ENCODE measurements around the gene MRPL49. TPM values are rescaled to one million over a fixed set of nuclear protein-coding genes. Genes with fewer than 3 reads are reported as not detected.

MRPL49 gene
- total RNA-seq, 1 experiment from 2014 or later: 73.4 TPM

DNA sequence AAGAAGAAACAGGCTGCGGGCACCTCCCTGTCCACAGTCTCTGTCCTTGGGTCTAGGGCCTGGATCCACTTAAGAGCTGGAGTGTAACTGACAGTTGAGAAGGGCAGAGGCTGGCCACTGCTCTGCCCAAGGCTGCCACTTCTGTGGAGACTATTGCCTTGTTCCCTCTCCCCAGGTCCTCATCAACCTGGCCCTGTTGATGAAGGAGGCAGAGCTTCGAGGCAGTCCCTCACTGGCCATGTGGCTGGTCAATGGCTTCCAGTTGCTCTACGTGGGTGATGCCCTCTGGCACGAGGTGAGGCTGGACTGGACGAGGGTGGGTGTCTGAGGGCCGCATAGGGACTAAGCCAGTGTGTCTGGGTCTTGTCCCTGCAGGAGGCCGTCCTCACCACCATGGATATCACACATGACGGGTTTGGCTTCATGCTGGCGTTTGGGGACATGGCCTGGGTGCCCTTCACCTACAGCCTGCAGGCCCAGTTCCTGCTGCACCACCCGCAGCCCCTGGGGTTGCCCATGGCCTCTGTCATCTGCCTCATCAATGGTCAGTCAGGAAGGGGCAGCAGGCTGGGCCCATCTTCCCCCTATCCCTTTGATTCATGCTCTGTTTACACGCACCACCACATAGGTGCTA is 7.5 kb upstream of the MRPL49 start:
- H2BK120ac ChIP-seq (ENCODE audit: low read depth, low read length, poor library complexity, severe bottlenecking): no peak overlapping the region
- no peak overlapping the region for H3K18ac ChIP-seq (ENCODE audit: insufficient read length, low read depth, low read length)
- no peaks in the 10 kb centered on the region for H3K4me1 ChIP-seq (ENCODE audit: insufficient read depth, low read length)
- H4K20me1 ChIP-seq (ENCODE audit: control insufficient read depth, insufficient read depth, insufficient read length): no peaks in the 10 kb centered on the region
- no peak overlapping the region for H3K27ac ChIP-seq (ENCODE audit: insufficient read length, low read depth, low read length)
- no peak overlapping the region for H3K23ac ChIP-seq (ENCODE audit: insufficient read length, low read depth, low read length)
- no peak overlapping the region for H3K9ac ChIP-seq (ENCODE audit: extremely low read depth, insufficient read length, low read length)
- no peak overlapping the region for H4K8ac ChIP-seq (replicated peaks; ENCODE audit: insufficient read length, low read depth, low read length)
- no peak overlapping the region for H3K14ac ChIP-seq (ENCODE audit: insufficient read depth, low read length)
- no peak overlapping the region for H2AFZ ChIP-seq (ENCODE audit: low read length)
- no CpG with 5 or more reads among the region's 11 CpGs for WGBS (ENCODE audit: extremely low coverage, insufficient read length, low lambda C conversion rate)
- Mint-ChIP-seq H3K27me3 (ENCODE audit: low read depth) (peaks cover 1% of the 10 kb centered on the region; the same call in 1 of the 2 replicates), H3K27ac (no peak overlapping the region), H3K36me3 (ENCODE audit: insufficient read depth in 1 of 3, low read depth in 3 of 3) (peaks cover 8 to 42% (median 40%) of the 10 kb centered on the region in 3 experiments), H3K9me3 (no peaks in the 10 kb centered on the region), H3K4me3 (peak overlapping the region in 1 of 2 experiments; percentile 99; a peak in 2 of 5 replicates), H3K4me1 (peaks cover 17 to 25% of the 10 kb centered on the region in 2 experiments)
- DNase-seq: no peak
- no peak overlapping the region for H2AK5ac ChIP-seq (ENCODE audit: insufficient read length, low read length)
- H3T11ph ChIP-seq (ENCODE audit: low read length): no peak overlapping the region
- H2BK5ac ChIP-seq (ENCODE audit: insufficient read length, low read length): no peak overlapping the region
- no peaks in the 10 kb centered on the region for H3K9me3 ChIP-seq (ENCODE audit: control insufficient read depth, low read depth, low read length)
- TF ChIP-seq, protein P1, sequence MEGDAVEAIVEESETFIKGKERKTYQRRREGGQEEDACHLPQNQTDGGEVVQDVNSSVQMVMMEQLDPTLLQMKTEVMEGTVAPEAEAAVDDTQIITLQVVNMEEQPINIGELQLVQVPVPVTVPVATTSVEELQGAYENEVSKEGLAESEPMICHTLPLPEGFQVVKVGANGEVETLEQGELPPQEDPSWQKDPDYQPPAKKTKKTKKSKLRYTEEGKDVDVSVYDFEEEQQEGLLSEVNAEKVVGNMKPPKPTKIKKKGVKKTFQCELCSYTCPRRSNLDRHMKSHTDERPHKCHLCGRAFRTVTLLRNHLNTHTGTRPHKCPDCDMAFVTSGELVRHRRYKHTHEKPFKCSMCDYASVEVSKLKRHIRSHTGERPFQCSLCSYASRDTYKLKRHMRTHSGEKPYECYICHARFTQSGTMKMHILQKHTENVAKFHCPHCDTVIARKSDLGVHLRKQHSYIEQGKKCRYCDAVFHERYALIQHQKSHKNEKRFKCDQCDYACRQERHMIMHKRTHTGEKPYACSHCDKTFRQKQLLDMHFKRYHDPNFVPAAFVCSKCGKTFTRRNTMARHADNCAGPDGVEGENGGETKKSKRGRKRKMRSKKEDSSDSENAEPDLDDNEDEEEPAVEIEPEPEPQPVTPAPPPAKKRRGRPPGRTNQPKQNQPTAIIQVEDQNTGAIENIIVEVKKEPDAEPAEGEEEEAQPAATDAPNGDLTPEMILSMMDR (conservative IDR thresholded peaks at IDR 0.05): no peak
- H2BK15ac ChIP-seq (ENCODE audit: low read depth, low read length): no peak overlapping the region
- H2BK12ac ChIP-seq (ENCODE audit: insufficient read length, low read depth, low read length): no peak overlapping the region
- no peak overlapping the region for H4K91ac ChIP-seq (ENCODE audit: insufficient read length, low read depth, low read length)
- H3K56ac ChIP-seq (ENCODE audit: insufficient read length, low read depth, low read length): no peak overlapping the region
- no peak overlapping the region for H3K4me2 ChIP-seq (ENCODE audit: insufficient read depth, insufficient read length, low read length)
- H3K79me2 ChIP-seq (ENCODE audit: insufficient read depth, low read length): no peaks in the 10 kb centered on the region
- H2BK20ac ChIP-seq (ENCODE audit: low read depth, low read length, poor library complexity, severe bottlenecking): no peak overlapping the region
- H3K4ac ChIP-seq (ENCODE audit: low read depth, low read length): no peak overlapping the region
- no peaks in the 10 kb centered on the region for H3K27me3 ChIP-seq (ENCODE audit: insufficient read depth, low read length)
- H4K5ac ChIP-seq (ENCODE audit: insufficient read length, low read depth, low read length): no peak overlapping the region
- no peaks in the 10 kb centered on the region for H3K79me1 ChIP-seq (ENCODE audit: insufficient read depth, low read depth, low read length, poor library complexity, severe bottlenecking)
- peaks cover 18% of the 10 kb centered on the region for H3K23me2 ChIP-seq (ENCODE audit: insufficient read length, low read depth, low read length, poor library complexity, severe bottlenecking)
